ENCODE data around the gene ATP6V1G3. TPM values are rescaled to one million over a fixed set of nuclear protein-coding genes. Genes with fewer than 3 reads are reported as not detected.
"Not testable (repeated sequence)": the region's sequence is repeated elsewhere in the genome, so short reads cannot be mapped to it uniquely, and the experiment has no call there.

The ATP6V1G3 gene
- total RNA-seq (2014; rRNA removed; shearing (Covaris generic); ENCODE audit: low replicate concordance): not detected in 2 replicates

- in situ Hi-C loops (cut with HindIII; ENCODE audit: low pct_unique_long_range_greater_than_20kb, low sequenced_read_pairs): no loop called here
- DNase-seq (ENCODE audit: low read depth): no peak
Observed at GRCh38 chr1:198540580-198540979, at the start of gene ATP6V1G3. Gene ATP6V1G3 (minus strand): TSS chr1:198540680. CDS start chr1:198540650, 30 bp downstream.

- in situ Hi-C loops (cut with HindIII; ENCODE audit: low pct_unique_long_range_greater_than_20kb, low sequenced_read_pairs): no loop called here
- DNase-seq (ENCODE audit: low read depth): no peak
Observed at GRCh38 chr1:198588845-198589244, 48.4 kb upstream of the ATP6V1G3 start.

GRCh38 chr1:198584163-198584562 lies 43.7 kb upstream of the ATP6V1G3 start:
- no peak for DNase-seq (ENCODE audit: low read depth)
- in situ Hi-C loops (cut with HindIII; ENCODE audit: low pct_unique_long_range_greater_than_20kb, low sequenced_read_pairs): no loop called here

GRCh38 chr1:198583209-198583802 lies 42.8 kb upstream of the ATP6V1G3 start:
- in situ Hi-C loops (cut with HindIII; ENCODE audit: low pct_unique_long_range_greater_than_20kb, low sequenced_read_pairs); DNase-seq (ENCODE audit: low read depth): not testable (repeated sequence)

- DNase-seq (ENCODE audit: low read depth): no peak
- in situ Hi-C loops (cut with HindIII; ENCODE audit: low pct_unique_long_range_greater_than_20kb, low sequenced_read_pairs): no loop called here
Observed at GRCh38 chr1:198577444-198577843, 37.0 kb upstream of the ATP6V1G3 start.

GRCh38 chr1:198575798-198576641 lies 35.5 kb upstream of the ATP6V1G3 start:
- DNase-seq (ENCODE audit: low read depth): no peak
- in situ Hi-C loops (cut with HindIII; ENCODE audit: low pct_unique_long_range_greater_than_20kb, low sequenced_read_pairs): no loop called here

- DNase-seq (ENCODE audit: low read depth): no peak
- in situ Hi-C loops (cut with HindIII; ENCODE audit: low pct_unique_long_range_greater_than_20kb, low sequenced_read_pairs): no loop called here
Observed at GRCh38 chr1:198575292-198575691, 34.8 kb upstream of the ATP6V1G3 start.

GRCh38 chr1:198574325-198574724 lies 33.8 kb upstream of the ATP6V1G3 start:
- DNase-seq (ENCODE audit: low read depth): no peak
- in situ Hi-C loops (cut with HindIII; ENCODE audit: low pct_unique_long_range_greater_than_20kb, low sequenced_read_pairs): no loop called here

GRCh38 chr1:198564716-198565115 lies 24.2 kb upstream of the ATP6V1G3 start:
- in situ Hi-C loops (cut with HindIII; ENCODE audit: low pct_unique_long_range_greater_than_20kb, low sequenced_read_pairs): no loop called here
- DNase-seq (ENCODE audit: low read depth): no peak

GRCh38 chr1:198564157-198564556 lies 23.7 kb upstream of the ATP6V1G3 start:
- no peak for DNase-seq (ENCODE audit: low read depth)
- in situ Hi-C loops (cut with HindIII; ENCODE audit: low pct_unique_long_range_greater_than_20kb, low sequenced_read_pairs): no loop called here

- DNase-seq (ENCODE audit: low read depth): no peak
- in situ Hi-C loops (cut with HindIII; ENCODE audit: low pct_unique_long_range_greater_than_20kb, low sequenced_read_pairs): no loop called here
Observed at GRCh38 chr1:198563583-198563982, 23.1 kb upstream of the ATP6V1G3 start.

- in situ Hi-C loops (cut with HindIII; ENCODE audit: low pct_unique_long_range_greater_than_20kb, low sequenced_read_pairs): no loop called here
- no peak for DNase-seq (ENCODE audit: low read depth)
Observed at GRCh38 chr1:198560161-198560560, 19.7 kb upstream of the ATP6V1G3 start.

GRCh38 chr1:198559362-198559761 lies 18.9 kb upstream of the ATP6V1G3 start:
- no peak for DNase-seq (ENCODE audit: low read depth)
- in situ Hi-C loops (cut with HindIII; ENCODE audit: low pct_unique_long_range_greater_than_20kb, low sequenced_read_pairs): no loop called here

- DNase-seq (ENCODE audit: low read depth): no peak
- in situ Hi-C loops (cut with HindIII; ENCODE audit: low pct_unique_long_range_greater_than_20kb, low sequenced_read_pairs): no loop called here
Observed at GRCh38 chr1:198558402-198558801, 17.9 kb upstream of the ATP6V1G3 start.

- DNase-seq (ENCODE audit: low read depth): no peak
- in situ Hi-C loops (cut with HindIII; ENCODE audit: low pct_unique_long_range_greater_than_20kb, low sequenced_read_pairs): no loop called here
Observed at GRCh38 chr1:198556971-198557370, 16.5 kb upstream of the ATP6V1G3 start.

GRCh38 chr1:198552668-198553416 lies 12.4 kb upstream of the ATP6V1G3 start:
- DNase-seq (ENCODE audit: low read depth): no peak
- in situ Hi-C loops (cut with HindIII; ENCODE audit: low pct_unique_long_range_greater_than_20kb, low sequenced_read_pairs): no loop called here

GRCh38 chr1:198550941-198551524 lies 10.6 kb upstream of the ATP6V1G3 start:
- in situ Hi-C loops (cut with HindIII; ENCODE audit: low pct_unique_long_range_greater_than_20kb, low sequenced_read_pairs): no loop called here
- DNase-seq (ENCODE audit: low read depth): no peak

- in situ Hi-C loops (cut with HindIII; ENCODE audit: low pct_unique_long_range_greater_than_20kb, low sequenced_read_pairs): no loop called here
- no peak for DNase-seq (ENCODE audit: low read depth)
Observed at GRCh38 chr1:198549866-198550265, 9.4 kb upstream of the ATP6V1G3 start.

- in situ Hi-C loops (cut with HindIII; ENCODE audit: low pct_unique_long_range_greater_than_20kb, low sequenced_read_pairs): no loop called here
- no peak for DNase-seq (ENCODE audit: low read depth)
Observed at GRCh38 chr1:198548890-198549289, 8.4 kb upstream of the ATP6V1G3 start.

Measured in Caki2 (cell line).